ENCODE results near the gene DCUN1D4. TPM values are rescaled to one million over a fixed set of nuclear protein-coding genes. Genes with fewer than 3 reads are reported as not detected.

Gene DCUN1D4
- total RNA-seq, 2 donors from 2014 or later, result 42.0 to 51.5 TPM

DNA sequence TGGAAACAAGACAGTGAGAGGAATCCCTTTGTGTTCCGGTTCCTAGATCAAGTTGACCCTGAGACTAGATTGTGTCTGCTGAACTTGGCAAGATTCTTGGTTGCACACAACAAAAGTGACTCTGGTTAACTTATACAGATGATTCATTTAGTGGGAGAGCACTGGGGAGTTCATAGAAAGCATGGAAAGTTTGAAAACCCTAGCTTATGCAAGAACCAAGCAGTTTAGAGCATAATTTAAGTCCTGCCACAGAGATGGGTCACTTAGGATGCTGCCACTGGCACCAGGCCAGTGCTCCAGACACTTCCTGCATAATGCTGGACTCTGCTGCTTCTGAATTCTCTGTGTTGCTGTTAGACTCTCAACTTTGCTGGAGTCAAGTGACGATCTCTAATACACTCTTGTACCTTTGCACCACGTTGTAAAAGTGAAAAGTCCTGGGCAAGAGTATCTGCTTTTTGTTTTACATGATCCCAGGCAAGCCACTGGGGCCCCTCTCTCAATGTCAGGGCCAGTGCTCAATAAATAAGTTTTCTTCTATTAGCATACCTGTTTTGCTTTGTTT is 12.7 kb upstream of the DCUN1D4 start:
- Histone ChIP-seq H3K9ac (ENCODE audit: extremely low read depth, low read length, poor library complexity, severe bottlenecking) (no peak overlapping the region), H3K4me3 (ENCODE audit: low read length) (no peak overlapping the region), H3K27ac (ENCODE audit: low read depth, low read length) (no peak overlapping the region), H3K9me3 (ENCODE audit: control insufficient read depth, low read length) (no peaks in the 10 kb centered on the region), H3K4me1 (ENCODE audit: control insufficient read depth, insufficient read depth, low read length) (no peaks in the 10 kb centered on the region), H3K36me3 (ENCODE audit: control insufficient read depth, insufficient read depth, low read length) (no peaks in the 10 kb centered on the region), H3K27me3 (ENCODE audit: control insufficient read depth, insufficient read depth, low read length, poor library complexity, severe bottlenecking) (peaks cover 27% of the 10 kb centered on the region)
- Mint-ChIP-seq H3K27me3 (ENCODE audit: insufficient read depth) (peaks cover 23% of the 10 kb centered on the region), H3K4me3 (no peak overlapping the region), H3K9me3 (peaks cover 12% of the 10 kb centered on the region), H3K36me3 (ENCODE audit: low read depth) (no peaks in the 10 kb centered on the region), H3K27ac (no peak overlapping the region), H3K4me1 (peaks cover 1% of the 10 kb centered on the region)
- 53 to 81% methylated on average over 2 to 3 of the region's 3 CpGs for WGBS, 2 experiments (ENCODE audit: insufficient coverage in 1 of 2, insufficient read length in 1 of 2)
- no peak for DNase-seq
- TF ChIP-seq, protein P1, sequence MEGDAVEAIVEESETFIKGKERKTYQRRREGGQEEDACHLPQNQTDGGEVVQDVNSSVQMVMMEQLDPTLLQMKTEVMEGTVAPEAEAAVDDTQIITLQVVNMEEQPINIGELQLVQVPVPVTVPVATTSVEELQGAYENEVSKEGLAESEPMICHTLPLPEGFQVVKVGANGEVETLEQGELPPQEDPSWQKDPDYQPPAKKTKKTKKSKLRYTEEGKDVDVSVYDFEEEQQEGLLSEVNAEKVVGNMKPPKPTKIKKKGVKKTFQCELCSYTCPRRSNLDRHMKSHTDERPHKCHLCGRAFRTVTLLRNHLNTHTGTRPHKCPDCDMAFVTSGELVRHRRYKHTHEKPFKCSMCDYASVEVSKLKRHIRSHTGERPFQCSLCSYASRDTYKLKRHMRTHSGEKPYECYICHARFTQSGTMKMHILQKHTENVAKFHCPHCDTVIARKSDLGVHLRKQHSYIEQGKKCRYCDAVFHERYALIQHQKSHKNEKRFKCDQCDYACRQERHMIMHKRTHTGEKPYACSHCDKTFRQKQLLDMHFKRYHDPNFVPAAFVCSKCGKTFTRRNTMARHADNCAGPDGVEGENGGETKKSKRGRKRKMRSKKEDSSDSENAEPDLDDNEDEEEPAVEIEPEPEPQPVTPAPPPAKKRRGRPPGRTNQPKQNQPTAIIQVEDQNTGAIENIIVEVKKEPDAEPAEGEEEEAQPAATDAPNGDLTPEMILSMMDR (conservative IDR thresholded peaks at IDR 0.05), result no peak

DNA sequence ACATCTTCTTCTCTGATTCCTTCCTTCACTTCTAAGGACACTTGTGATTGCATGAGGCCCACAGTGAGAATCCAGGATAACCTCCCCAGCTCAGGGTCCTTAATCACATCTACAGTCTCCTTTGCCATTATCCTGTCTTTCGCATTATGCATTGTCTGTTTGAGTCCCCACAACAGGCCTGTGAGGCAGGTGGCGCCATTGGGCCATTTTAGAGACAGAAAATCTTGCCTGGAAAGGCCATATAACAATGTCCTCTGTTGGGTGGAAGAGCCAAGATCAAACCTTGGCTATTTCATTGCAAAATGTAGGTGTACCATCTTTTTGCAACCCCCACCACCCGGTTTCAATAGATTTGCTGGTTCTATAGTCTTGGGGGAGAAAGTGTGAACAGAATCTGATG is 11.8 kb upstream of the DCUN1D4 start:
- no peaks in the 10 kb centered on the region for H3K36me3 ChIP-seq (ENCODE audit: control insufficient read depth, insufficient read depth, low read length)
- no peaks in the 10 kb centered on the region for H3K4me1 ChIP-seq (ENCODE audit: control insufficient read depth, insufficient read depth, low read length)
- Mint-ChIP-seq H3K4me1 (peaks cover 1% of the 10 kb centered on the region), H3K36me3 (ENCODE audit: low read depth) (no peaks in the 10 kb centered on the region), H3K27ac (no peak overlapping the region), H3K4me3 (no peak overlapping the region), H3K27me3 (ENCODE audit: insufficient read depth) (peaks cover 23% of the 10 kb centered on the region), H3K9me3 (peaks cover 4% of the 10 kb centered on the region)
- peaks cover 27% of the 10 kb centered on the region for H3K27me3 ChIP-seq (ENCODE audit: control insufficient read depth, insufficient read depth, low read length, poor library complexity, severe bottlenecking)
- TF ChIP-seq, protein P1 (conservative IDR thresholded peaks at IDR 0.05), result peak; percentile 86
- no peak overlapping the region for H3K4me3 ChIP-seq (ENCODE audit: low read length)
- peak; percentile 91 for DNase-seq
- H3K9ac ChIP-seq (ENCODE audit: extremely low read depth, low read length, poor library complexity, severe bottlenecking), result no peak overlapping the region
- 0 to 16% methylated on average over 1 to 3 of the region's 3 CpGs for WGBS, 2 experiments (ENCODE audit: insufficient coverage in 1 of 2, insufficient read length in 1 of 2)
- no peaks in the 10 kb centered on the region for H3K9me3 ChIP-seq (ENCODE audit: control insufficient read depth, low read length)
- no peak overlapping the region for H3K27ac ChIP-seq (ENCODE audit: low read depth, low read length)

DNA sequence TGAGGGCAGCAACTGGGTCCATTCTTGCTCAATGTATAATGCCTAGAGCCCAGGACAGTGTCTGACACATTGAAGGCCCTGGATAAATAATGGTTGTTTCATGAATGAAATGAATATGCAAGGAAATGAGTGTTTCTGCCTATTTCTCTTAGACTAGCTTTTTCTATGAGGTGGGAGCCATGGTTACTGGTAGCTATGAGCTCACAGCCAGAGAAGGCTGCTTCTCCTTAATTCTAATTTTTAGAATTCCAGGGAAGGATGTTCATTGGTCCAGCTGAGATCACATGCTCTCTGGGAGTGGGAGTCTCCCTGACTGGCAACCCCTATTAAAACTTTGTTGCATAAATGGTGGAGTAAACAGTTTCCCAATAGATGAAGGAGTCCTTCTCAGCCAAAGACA is 9.7 kb upstream of the DCUN1D4 start:
- Histone ChIP-seq H3K9me3 (ENCODE audit: control insufficient read depth, low read length) (no peaks in the 10 kb centered on the region), H3K36me3 (ENCODE audit: control insufficient read depth, insufficient read depth, low read length) (no peaks in the 10 kb centered on the region), H3K9ac (ENCODE audit: extremely low read depth, low read length, poor library complexity, severe bottlenecking) (no peak overlapping the region), H3K27ac (ENCODE audit: low read depth, low read length) (no peak overlapping the region), H3K4me1 (ENCODE audit: control insufficient read depth, insufficient read depth, low read length) (no peaks in the 10 kb centered on the region), H3K27me3 (ENCODE audit: control insufficient read depth, insufficient read depth, low read length, poor library complexity, severe bottlenecking) (peaks cover 16% of the 10 kb centered on the region), H3K4me3 (ENCODE audit: low read length) (no peak overlapping the region)
- H3K27ac Mint-ChIP-seq, result no peak overlapping the region
- H3K27me3 Mint-ChIP-seq (ENCODE audit: insufficient read depth), result peaks cover 14% of the 10 kb centered on the region
- H3K4me1 Mint-ChIP-seq, result peaks cover 1% of the 10 kb centered on the region
- no peak overlapping the region for H3K4me3 Mint-ChIP-seq
- TF ChIP-seq, protein P1 (conservative IDR thresholded peaks at IDR 0.05), result no peak
- no peaks in the 10 kb centered on the region for H3K9me3 Mint-ChIP-seq
- no peak for DNase-seq
- no peaks in the 10 kb centered on the region for H3K36me3 Mint-ChIP-seq (ENCODE audit: low read depth)
